Spinal cord (tissue), 10 donors: ENCODE measurements around the gene IL36A. TPM values are rescaled to one million over a fixed set of nuclear protein-coding genes. Genes with fewer than 3 reads are reported as not detected.

Source experiments
- DNase-seq, 6 donors: peaks; one replicate each; pipeline versions ENCODE4 v3.0.0 to v3.0.0-alpha.2; 2013 to 2015; ENCODE audit warnings: low spot score in 6 of 6, low read depth in 4 of 6
- H3K27ac ChIP-seq: one replicate; pipeline ENCODE4 v1.5.1; 2013; ENCODE audit warnings: low read depth, low read length, control low read depth
- H3K27me3 ChIP-seq: one replicate; pipeline ENCODE4 v1.6.1; 2013; ENCODE audit warnings: low read length; ENCODE audit not compliant: control insufficient read depth, insufficient read depth
- H3K36me3 ChIP-seq: one replicate; pipeline ENCODE4 v1.6.1; 2013; ENCODE audit warnings: low read length; ENCODE audit not compliant: control insufficient read depth, insufficient read depth
- H3K4me1 ChIP-seq: one replicate; pipeline ENCODE4 v1.6.1; 2013; ENCODE audit warnings: low read length; ENCODE audit not compliant: control insufficient read depth, insufficient read depth
- H3K4me3 ChIP-seq: one replicate; pipeline ENCODE4 v1.5.1; 2013; ENCODE audit warnings: low read depth, low read length, control low read depth
- H3K9me3 ChIP-seq: one replicate; pipeline ENCODE4 v1.6.1; 2013; ENCODE audit warnings: low read length; ENCODE audit not compliant: control insufficient read depth, insufficient read depth
- WGBS: methylation state at CpG from one replicate; pipeline ENCODE4 v1.1.5; 2013; ENCODE audit warnings: missing lambda C conversion rate; ENCODE audit not compliant: insufficient coverage; 5-methylcytosine and 5-hydroxymethylcytosine counted together
- polyA plus RNA-seq, 2 donors: library from polyadenylated mRNA; unstranded; fragments of 120-200 nt; gene quantifications; one replicate each; pipeline ENCODE4 v1.2.1, GENCODE V29; 2013; ENCODE audit not compliant: insufficient read length in 2 of 2
- total RNA-seq, 2 donors: library from RNA; depleted of rRNA in 1 of 2; stranded (reverse); fragments of 120-200 nt in 1 of 2; fragments of >200 nt in 1 of 2; gene quantifications; one replicate each; pipeline versions ENCODE4 v1.2.3 to v1.2.4, GENCODE V29; 2013 to 2014
- donor health status: healthy.

IL36A gene
- total and polyA plus RNA-seq, 4 donors = not detected

DNA sequence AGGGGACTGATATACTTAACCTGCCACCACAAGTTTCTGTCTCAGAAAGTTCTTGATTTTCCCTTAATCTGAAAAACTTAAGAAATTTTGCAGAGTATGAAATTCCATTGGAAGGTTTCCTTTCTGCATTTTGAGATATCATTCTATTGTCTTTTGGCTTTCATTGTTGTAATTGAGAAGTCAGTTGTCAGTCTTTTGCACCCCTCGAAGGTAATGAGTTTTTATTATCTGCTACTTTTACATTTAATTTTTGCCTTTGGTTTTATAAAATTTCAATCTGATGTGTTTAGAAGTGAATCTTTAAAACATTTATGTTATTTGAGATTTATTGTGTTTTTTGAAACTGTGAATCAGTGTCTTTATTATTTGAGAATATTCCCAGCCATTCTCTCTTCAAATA lies 4.8 kb upstream of the IL36A start:
- no CpG with 5 or more reads among the region's 1 CpG for WGBS
- peaks cover 9% of the 10 kb centered on the region for H3K9me3 ChIP-seq
- H3K27me3 ChIP-seq = no peaks in the 10 kb centered on the region
- no peak overlapping the region for H3K4me3 ChIP-seq
- H3K36me3 ChIP-seq = no peaks in the 10 kb centered on the region
- H3K27ac ChIP-seq = no peak overlapping the region
- no peak for DNase-seq
- H3K4me1 ChIP-seq = no peaks in the 10 kb centered on the region

DNA sequence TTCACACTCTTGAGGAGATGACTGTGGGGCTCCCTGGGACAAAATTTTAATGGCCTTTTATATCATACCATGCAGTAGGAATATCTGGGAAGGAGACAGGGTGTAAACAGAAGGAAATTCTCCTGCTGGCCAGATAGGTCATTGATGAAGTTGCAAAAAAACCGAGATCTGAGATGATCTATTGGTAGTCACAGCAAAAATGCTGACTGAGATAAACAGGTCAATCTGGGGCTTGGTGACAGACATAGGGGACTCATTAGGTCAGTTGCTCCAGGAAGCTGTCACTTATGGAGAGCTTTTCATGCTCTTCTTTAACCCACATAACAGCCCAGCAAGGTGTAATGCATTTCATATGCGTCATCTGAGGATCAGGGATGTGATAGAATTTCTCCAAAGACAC lies 2.6 kb upstream of the IL36A start:
- WGBS = 73% methylated on average over 2 of the region's 2 CpGs
- no peaks in the 10 kb centered on the region for H3K4me1 ChIP-seq
- no peaks in the 10 kb centered on the region for H3K36me3 ChIP-seq
- no peak for DNase-seq
- no peak overlapping the region for H3K27ac ChIP-seq
- H3K9me3 ChIP-seq = peaks cover 9% of the 10 kb centered on the region
- no peaks in the 10 kb centered on the region for H3K27me3 ChIP-seq
- H3K4me3 ChIP-seq = no peak overlapping the region

DNA sequence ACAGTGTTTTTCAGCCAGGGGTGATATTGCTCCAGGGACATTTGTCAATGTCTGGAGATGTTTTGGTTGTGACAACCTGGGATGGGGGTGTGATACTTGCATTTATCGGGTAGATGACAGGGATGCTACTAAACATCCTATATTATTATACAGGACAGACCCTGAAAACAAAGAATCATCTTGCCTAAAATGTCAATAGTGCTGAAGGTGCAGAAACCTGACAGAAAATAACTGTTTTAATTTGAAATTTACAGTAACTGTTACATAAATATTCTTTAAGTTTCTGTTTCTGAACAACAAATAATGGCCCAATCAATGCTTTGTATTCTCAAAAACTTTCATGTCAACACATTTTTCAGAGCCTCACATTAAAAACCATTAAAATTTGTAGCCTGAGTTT lies 2.0 kb downstream of the IL36A start:
- Histone ChIP-seq H3K27me3 (no peaks in the 10 kb centered on the region), H3K27ac (no peak overlapping the region), H3K4me3 (no peak overlapping the region), H3K36me3 (no peaks in the 10 kb centered on the region), H3K9me3 (no peaks in the 10 kb centered on the region), H3K4me1 (no peaks in the 10 kb centered on the region)
- DNase-seq = no peak
- no CpG with 5 or more reads among the region's 1 CpG for WGBS

GRCh38 chr2:113009622-113010021 lies 4.4 kb downstream of the IL36A start:
- no peaks in the 10 kb centered on the region for H3K9me3 ChIP-seq
- H3K27me3 ChIP-seq = no peaks in the 10 kb centered on the region
- H3K36me3 ChIP-seq = no peaks in the 10 kb centered on the region
- no peak overlapping the region for H3K27ac ChIP-seq
- no peak for DNase-seq
- no CpG with 5 or more reads among the region's 1 CpG for WGBS
- H3K4me3 ChIP-seq = no peak overlapping the region
- no peaks in the 10 kb centered on the region for H3K4me1 ChIP-seq

DNA sequence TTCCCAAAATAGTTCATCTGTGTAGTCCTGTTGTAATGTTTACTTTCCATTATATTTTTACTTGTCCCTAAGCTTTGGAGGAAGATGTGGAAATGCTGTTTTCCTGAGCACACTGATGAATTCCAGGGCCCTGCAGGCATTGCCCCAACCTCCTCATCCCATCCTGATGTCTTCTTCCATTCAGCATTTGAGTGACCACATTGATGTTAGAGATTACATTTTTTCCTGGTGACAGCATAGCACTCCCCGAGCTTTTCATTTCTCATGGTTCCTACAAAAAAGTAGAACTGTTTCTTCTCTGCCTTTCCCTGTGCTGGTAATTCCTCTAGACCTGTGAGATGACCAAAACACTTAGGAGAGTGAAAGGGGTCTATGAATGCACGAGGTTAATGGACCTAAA lies 4.8 kb downstream of the IL36A start:
- no peaks in the 10 kb centered on the region for H3K36me3 ChIP-seq
- no peaks in the 10 kb centered on the region for H3K27me3 ChIP-seq
- no peaks in the 10 kb centered on the region for H3K4me1 ChIP-seq
- no CpG with 5 or more reads among the region's 2 CpGs for WGBS
- H3K4me3 ChIP-seq = no peak overlapping the region
- no peak overlapping the region for H3K27ac ChIP-seq
- DNase-seq = no peak
- no peaks in the 10 kb centered on the region for H3K9me3 ChIP-seq

DNA sequence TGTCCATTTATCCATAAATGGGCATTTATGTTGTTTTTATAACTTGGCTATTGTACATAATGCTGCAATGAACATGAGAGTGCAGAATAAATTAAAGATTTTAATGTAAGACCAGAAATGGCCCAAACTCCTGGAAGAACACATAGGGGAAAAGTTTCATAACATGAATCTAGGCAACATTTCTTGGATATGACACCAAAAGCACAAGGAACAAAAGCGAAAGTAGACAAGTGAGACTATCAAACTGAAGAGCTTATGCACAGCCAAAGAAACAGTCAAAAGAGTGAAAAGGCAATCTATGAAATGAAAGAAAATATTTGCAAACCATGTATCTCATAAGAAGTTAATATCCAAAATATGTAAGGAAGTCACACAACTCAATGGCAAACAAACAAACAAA lies 5.8 kb downstream of the IL36A start:
- Histone ChIP-seq H3K4me1 (no peaks in the 10 kb centered on the region), H3K36me3 (no peaks in the 10 kb centered on the region), H3K27ac (no peak overlapping the region), H3K27me3 (no peaks in the 10 kb centered on the region), H3K4me3 (no peak overlapping the region), H3K9me3 (no peaks in the 10 kb centered on the region)
- no CpG with 5 or more reads among the region's 1 CpG for WGBS
- no peak for DNase-seq

GRCh38 chr2:113012436-113013335 lies 7.4 kb downstream of the IL36A start:
- Histone ChIP-seq H3K4me1 (no peaks in the 10 kb centered on the region), H3K4me3 (no peak overlapping the region), H3K27ac (no peak overlapping the region), H3K27me3 (no peaks in the 10 kb centered on the region), H3K36me3 (no peaks in the 10 kb centered on the region), H3K9me3 (no peaks in the 10 kb centered on the region)
- 76% methylated on average over 4 of the region's 8 CpGs for WGBS
- no peak for DNase-seq

DNA sequence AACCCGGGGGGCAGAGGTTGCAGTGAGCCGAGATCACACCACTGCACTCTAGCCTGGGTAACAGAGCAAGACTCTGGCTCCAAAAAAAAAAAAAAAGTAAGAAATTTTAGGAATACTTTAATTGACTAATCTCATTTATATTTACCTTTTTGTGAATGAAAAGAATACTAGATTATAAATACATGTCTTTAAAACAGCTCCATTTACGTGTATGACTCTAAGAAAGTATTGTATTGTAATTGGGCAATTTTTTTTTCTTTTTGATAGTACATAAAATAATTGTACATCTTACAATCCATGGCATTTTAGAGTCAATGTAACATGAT lies 8.0 kb downstream of the IL36A start:
- Histone ChIP-seq H3K4me1 (no peaks in the 10 kb centered on the region), H3K27ac (no peak overlapping the region), H3K27me3 (no peaks in the 10 kb centered on the region), H3K36me3 (no peaks in the 10 kb centered on the region), H3K9me3 (no peaks in the 10 kb centered on the region), H3K4me3 (no peak overlapping the region)
- no peak for DNase-seq
- no CpG with 5 or more reads among the region's 3 CpGs for WGBS

DNA sequence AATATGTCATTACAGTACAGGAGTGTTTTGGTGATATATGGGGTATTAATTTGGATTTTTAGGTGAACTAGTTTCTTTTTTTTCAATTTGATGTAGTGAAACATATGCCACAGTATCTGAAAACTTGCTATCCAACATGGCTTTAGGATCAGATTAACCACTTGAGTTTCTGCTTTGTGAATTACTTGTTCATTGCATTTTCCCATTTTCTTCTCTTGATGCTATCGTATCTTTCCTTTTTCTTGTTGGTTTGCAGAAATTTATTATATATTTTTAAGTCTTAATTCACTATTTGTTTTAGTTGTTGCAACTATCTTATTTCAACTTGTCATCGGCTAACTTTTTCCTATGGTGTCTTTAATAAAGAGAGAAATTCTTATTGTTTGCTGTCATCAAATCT lies 8.8 kb downstream of the IL36A start:
- no peak for DNase-seq
- no CpG with 5 or more reads among the region's 2 CpGs for WGBS

GRCh38 chr2:113015042-113015441 lies 9.8 kb downstream of the IL36A start:
- H3K4me1 ChIP-seq = no peaks in the 10 kb centered on the region
- H3K9me3 ChIP-seq = no peaks in the 10 kb centered on the region
- DNase-seq = no peak
- H3K4me3 ChIP-seq = no peak overlapping the region
- H3K27ac ChIP-seq = no peak overlapping the region
- WGBS = no CpG with 5 or more reads among the region's 1 CpG
- no peaks in the 10 kb centered on the region for H3K36me3 ChIP-seq
- H3K27me3 ChIP-seq = no peaks in the 10 kb centered on the region

More for the DNA sequence above, 8.8 kb downstream of the IL36A start:
- no peaks in the 10 kb centered on the region for H3K36me3 ChIP-seq
- H3K4me3 ChIP-seq = no peak overlapping the region
- H3K27me3 ChIP-seq = no peaks in the 10 kb centered on the region
- H3K9me3 ChIP-seq = no peaks in the 10 kb centered on the region
- H3K4me1 ChIP-seq = no peaks in the 10 kb centered on the region
- H3K27ac ChIP-seq = no peak overlapping the region
